OCI-LY3 (cell line): ENCODE data around the gene LMO7.

Source experiments
- CTCF ChIP-seq: fragments of 200-600, 300-600 bp; sonication (generic); IDR thresholded peaks from 2 replicates; pipeline ENCODE4 v1.5.1; 2014; ENCODE audit warnings: antibody characterized with exemption, low read length, low read depth
- EZH2phosphoT487 ChIP-seq: fragments of 200-600 bp; shearing (Covaris generic); IDR thresholded peaks from 2 replicates; pipeline ENCODE4 v1.6.1; 2018; ENCODE audit warnings: antibody characterized with exemption, mixed run types, low read depth

- TF ChIP-seq CTCF: no peak
- no peak for TF ChIP-seq EZH2phosphoT487
These were observed 160.7 kb downstream of the LMO7 start for GRCh38 chr13:75796825-75797224.
